OCI-LY3 (cell line): Measurements from ENCODE around the gene CDCA3.

Experiments used
- EZH2phosphoT487 ChIP-seq: fragments of 200-600 bp; shearing (Covaris generic); IDR thresholded peaks from 2 replicates; pipeline ENCODE4 v1.6.1; 2018; ENCODE audit warnings: antibody characterized with exemption, mixed run types, low read depth
- TF ChIP-seq, protein P1 (sequence below): fragments of 200-600, 300-600 bp; sonication (generic); IDR thresholded peaks from 2 replicates; pipeline ENCODE4 v1.5.1; 2014; ENCODE audit warnings: antibody characterized with exemption, low read length, low read depth

DNA sequence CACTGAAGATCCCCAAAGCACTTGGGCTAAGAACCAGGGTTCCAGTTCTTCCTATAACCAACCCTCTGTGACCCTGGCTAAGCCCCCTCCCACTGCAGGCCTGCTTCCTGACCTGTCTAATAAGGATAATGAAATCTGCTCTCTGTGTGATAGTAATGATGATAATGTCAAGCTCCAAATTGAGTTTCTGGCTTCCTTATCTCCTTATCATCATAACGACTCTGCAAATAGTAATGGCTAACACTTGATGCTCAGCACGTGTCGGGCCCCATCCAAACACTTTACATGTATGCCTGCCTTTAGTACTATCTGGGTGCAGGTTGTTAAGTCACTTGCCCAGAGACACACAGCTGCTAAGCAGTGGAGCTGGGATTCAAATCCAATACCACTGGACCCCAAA lies 34.5 kb downstream of the CDCA3 start:
- TF ChIP-seq, protein P1, sequence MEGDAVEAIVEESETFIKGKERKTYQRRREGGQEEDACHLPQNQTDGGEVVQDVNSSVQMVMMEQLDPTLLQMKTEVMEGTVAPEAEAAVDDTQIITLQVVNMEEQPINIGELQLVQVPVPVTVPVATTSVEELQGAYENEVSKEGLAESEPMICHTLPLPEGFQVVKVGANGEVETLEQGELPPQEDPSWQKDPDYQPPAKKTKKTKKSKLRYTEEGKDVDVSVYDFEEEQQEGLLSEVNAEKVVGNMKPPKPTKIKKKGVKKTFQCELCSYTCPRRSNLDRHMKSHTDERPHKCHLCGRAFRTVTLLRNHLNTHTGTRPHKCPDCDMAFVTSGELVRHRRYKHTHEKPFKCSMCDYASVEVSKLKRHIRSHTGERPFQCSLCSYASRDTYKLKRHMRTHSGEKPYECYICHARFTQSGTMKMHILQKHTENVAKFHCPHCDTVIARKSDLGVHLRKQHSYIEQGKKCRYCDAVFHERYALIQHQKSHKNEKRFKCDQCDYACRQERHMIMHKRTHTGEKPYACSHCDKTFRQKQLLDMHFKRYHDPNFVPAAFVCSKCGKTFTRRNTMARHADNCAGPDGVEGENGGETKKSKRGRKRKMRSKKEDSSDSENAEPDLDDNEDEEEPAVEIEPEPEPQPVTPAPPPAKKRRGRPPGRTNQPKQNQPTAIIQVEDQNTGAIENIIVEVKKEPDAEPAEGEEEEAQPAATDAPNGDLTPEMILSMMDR = no peak
- no peak for TF ChIP-seq EZH2phosphoT487
